Upper lobe of left lung (tissue), 6 donors: ENCODE data around the gene MMP10. TPM values are rescaled to one million over a fixed set of nuclear protein-coding genes. Genes with fewer than 3 reads are reported as not detected.
A peak's percentile ranks its signal among the peaks of the same experiment; 100 is the strongest.

Experiments used
- ATAC-seq, 2 donors: fragments of 200-7000 bp; cut with Tn5 transposase; one replicate each; pipeline ENCODE4 v1.9.1; 2022; ENCODE audit warnings: mild to moderate bottlenecking in 2 of 2, moderate library complexity in 2 of 2; ENCODE audit not compliant: low FRiP score in 2 of 2
- DNase-seq, 2 donors: peaks; one replicate each; pipeline ENCODE4 v3.0.0-alpha.2; 2019 to 2020
- H3K27ac ChIP-seq, 4 donors: fragments of 200-600 bp; sonication (generic); one replicate each; pipeline ENCODE4 v1.5.1; 2016 to 2019
- H3K27me3 ChIP-seq, 4 donors: fragments of 200-600 bp; sonication (generic); one replicate each; pipeline ENCODE4 v1.5.1; 2017 to 2019
- H3K36me3 ChIP-seq, 4 donors: fragments of 200-600 bp; sonication (generic); one replicate each; pipeline ENCODE4 v1.5.1; 2016 to 2019
- H3K4me1 ChIP-seq, 4 donors: fragments of 200-600 bp; sonication (generic); one replicate each; pipeline ENCODE4 v1.5.1; 2018 to 2019
- H3K4me3 ChIP-seq, 4 donors: fragments of 200-600 bp; sonication (generic); one replicate each; pipeline ENCODE4 v1.5.1; 2017 to 2019; ENCODE audit warnings: mild to moderate bottlenecking in 2 of 4, moderate library complexity in 1 of 4
- H3K9me3 ChIP-seq, 4 donors: fragments of 200-600 bp; sonication (generic); one replicate each; pipeline ENCODE4 v1.5.1; 2018 to 2019
- CTCF ChIP-seq, 6 experiments: fragments of 450-650 bp in 4 of 6; fragments of 200-600 bp in 2 of 6; sonication (generic) in 2 of 6; IDR thresholded peaks; one replicate each; pipeline ENCODE4 v1.5.1; 2016 to 2019; ENCODE audit warnings: antibody characterized with exemption in 6 of 6
- EP300 ChIP-seq, 4 donors: sonication (generic); formaldehyde crosslinking; IDR thresholded peaks; one replicate each; pipeline ENCODE4 v1.5.1; 2017; ENCODE audit warnings: antibody characterized with exemption in 4 of 4, control low read depth in 2 of 4
- POLR2A ChIP-seq, 4 donors: fragments of 450-650 bp; IDR thresholded peaks; one replicate each; pipeline ENCODE4 v1.5.1; 2016 to 2017; ENCODE audit warnings: antibody characterized with exemption in 4 of 4, mild to moderate bottlenecking in 2 of 4
- POLR2AphosphoS5 ChIP-seq, 2 donors: sonication (generic); formaldehyde crosslinking; IDR thresholded peaks; one replicate each; pipeline ENCODE4 v1.5.1; 2017; ENCODE audit warnings: antibody characterized with exemption in 2 of 2
- WGBS, 2 donors: methylation state at CpG; one replicate each; pipeline ENCODE4 v1.1.5; 2017 to 2018; 5-methylcytosine and 5-hydroxymethylcytosine counted together
- total RNA-seq, 6 donors: library from RNA; depleted of rRNA in 4 of 6; stranded (reverse); fragments of >200 nt in 4 of 6; gene quantifications; one replicate each; pipeline versions ENCODE4 v1.1.0 to v1.2.1, GENCODE V29; 2016 to 2021
- donor health status: DM: no; HTN: no; CAD: no; lungs with moderate emphysema.
- donor health status: DM: no; HTN: yes; CAD: no; lungs with severe emphysema.

Gene MMP10
- total RNA-seq, 6 donors from 2014 or later, result 1.3 TPM; not detected in 5

GRCh38 chr11:102810950-102811660 is 30.7 kb upstream of the MMP10 start:
- TF ChIP-seq POLR2AphosphoS5 (IDR thresholded peaks at IDR 0.05), result no peak
- TF ChIP-seq CTCF (IDR thresholded peaks at IDR 0.05), result peak in 4 of 6 experiments; percentile 17 to 48 (median 24)
- TF ChIP-seq EP300 (IDR thresholded peaks at IDR 0.05), result no peak
- no peak for TF ChIP-seq POLR2A (IDR thresholded peaks at IDR 0.05)
- Histone ChIP-seq H3K9me3 (no peaks in the 10 kb centered on the region), H3K4me1 (no peaks in the 10 kb centered on the region), H3K27ac (no peak overlapping the region), H3K36me3 (no peaks in the 10 kb centered on the region), H3K4me3 (no peak overlapping the region), H3K27me3 (no peaks in the 10 kb centered on the region)
- 7 to 8% methylated on average over 3 of the region's 3 CpGs for WGBS, 2 donors
- ATAC-seq (peak in 1 of 2 donors; percentile 19), DNase-seq (no peak)

DNA sequence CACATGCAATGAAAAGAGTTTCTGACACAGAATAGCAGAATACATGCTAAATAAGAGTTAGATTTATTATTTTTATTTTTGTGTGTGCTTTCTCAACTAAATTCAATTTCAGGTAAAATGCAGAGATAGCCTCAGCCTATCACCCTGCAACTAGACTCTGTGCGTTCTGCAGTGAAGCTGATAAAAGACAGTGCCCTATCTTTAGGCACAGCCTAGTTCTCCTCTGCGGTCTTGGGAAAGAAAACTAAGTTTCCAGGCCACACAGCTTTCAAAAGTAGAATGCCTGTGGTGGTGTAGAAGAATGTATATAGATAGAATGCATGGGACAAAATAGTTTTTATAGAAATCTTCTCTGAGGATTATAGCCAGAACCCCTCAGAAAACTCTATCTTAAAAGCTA is 29.5 kb upstream of the MMP10 start:
- H3K36me3 ChIP-seq, result no peaks in the 10 kb centered on the region
- H3K4me1 ChIP-seq, result no peaks in the 10 kb centered on the region
- no peaks in the 10 kb centered on the region for H3K9me3 ChIP-seq
- DNase-seq, result no peak
- no peaks in the 10 kb centered on the region for H3K27me3 ChIP-seq
- no peak overlapping the region for H3K27ac ChIP-seq
- WGBS, 2 donors, result 84 to 90% methylated on average over 2 of the region's 2 CpGs
- ATAC-seq, result no peak
- no peak overlapping the region for H3K4me3 ChIP-seq
- TF ChIP-seq CTCF (IDR thresholded peaks at IDR 0.05) (no peak), EP300 (IDR thresholded peaks at IDR 0.05) (no peak), POLR2AphosphoS5 (IDR thresholded peaks at IDR 0.05) (no peak), POLR2A (IDR thresholded peaks at IDR 0.05) (no peak)

DNA sequence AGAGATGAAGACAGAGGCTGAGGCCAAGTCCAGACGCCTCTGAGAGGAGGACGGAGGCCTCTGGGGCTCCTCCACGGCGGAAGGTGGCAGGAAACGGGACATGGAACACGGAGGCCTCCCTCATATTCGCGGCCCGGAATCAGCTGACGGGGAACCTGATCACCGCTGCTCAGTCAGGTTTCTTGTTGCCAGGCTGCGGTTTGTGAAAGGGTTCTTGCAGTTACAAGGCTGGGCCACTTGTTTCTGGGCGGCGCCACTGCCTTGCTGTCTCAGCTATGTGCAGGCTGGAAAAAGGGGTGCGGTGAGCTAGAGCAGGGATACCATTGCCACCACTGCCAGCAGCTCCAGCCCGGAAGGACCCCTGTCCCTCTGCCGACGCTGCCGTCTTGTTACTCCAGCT is 27.5 kb upstream of the MMP10 start:
- peak in 1 of 2 donors; percentile 57 for ATAC-seq
- DNase-seq, result peak; percentile 15 to 51
- no peaks in the 10 kb centered on the region for H3K4me1 ChIP-seq

DNA sequence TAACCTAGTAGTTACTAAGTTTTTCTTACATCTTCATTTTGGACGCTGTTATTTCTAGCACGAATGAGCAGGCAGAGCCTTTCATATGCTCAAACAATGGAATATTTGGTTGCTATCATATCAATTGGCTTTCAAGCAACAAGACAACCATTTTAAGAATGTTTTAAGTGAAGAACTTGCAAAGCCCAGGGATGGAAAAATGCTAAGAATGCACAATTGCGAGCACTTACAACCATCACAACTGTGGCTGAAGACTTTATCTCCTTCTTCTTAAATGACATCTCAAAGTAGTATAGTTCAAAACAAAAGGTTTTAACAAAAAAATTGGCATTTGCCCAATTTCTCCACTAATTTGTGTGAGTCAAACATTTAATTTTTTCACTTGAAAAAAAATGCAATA is 25.9 kb upstream of the MMP10 start:
- H3K36me3 ChIP-seq, result no peaks in the 10 kb centered on the region
- WGBS, 2 donors, result 62 to 72% methylated on average over 3 of the region's 3 CpGs
- no peak for DNase-seq
- H3K27ac ChIP-seq, result no peak overlapping the region
- no peak for ATAC-seq
- peaks cover 0 to 2% (median 0%) of the 10 kb centered on the region in 4 donors for H3K4me1 ChIP-seq
- no peak for TF ChIP-seq POLR2A (IDR thresholded peaks at IDR 0.05)
- TF ChIP-seq EP300 (IDR thresholded peaks at IDR 0.05), result no peak
- no peak for TF ChIP-seq POLR2AphosphoS5 (IDR thresholded peaks at IDR 0.05)
- no peaks in the 10 kb centered on the region for H3K9me3 ChIP-seq
- no peak overlapping the region for H3K4me3 ChIP-seq
- no peaks in the 10 kb centered on the region for H3K27me3 ChIP-seq

More for the DNA sequence above, 27.5 kb upstream of the MMP10 start:
- H3K4me3 ChIP-seq, result no peak overlapping the region
- H3K27me3 ChIP-seq, result no peaks in the 10 kb centered on the region
- TF ChIP-seq EP300 (IDR thresholded peaks at IDR 0.05) (no peak), CTCF (IDR thresholded peaks at IDR 0.05) (peak in 2 of 6 experiments; percentile 15 to 28)
- 58 to 70% methylated on average over 19 of the region's 19 CpGs for WGBS, 2 donors
- no peaks in the 10 kb centered on the region for H3K36me3 ChIP-seq
- no peak overlapping the region for H3K27ac ChIP-seq
- no peaks in the 10 kb centered on the region for H3K9me3 ChIP-seq

- ATAC-seq (no peak), DNase-seq (no peak)
- H3K4me1 ChIP-seq, result peaks cover 0 to 2% (median 0%) of the 10 kb centered on the region in 4 donors
- H3K27ac ChIP-seq, result no peak overlapping the region
- H3K27me3 ChIP-seq, result no peaks in the 10 kb centered on the region
- H3K9me3 ChIP-seq, result no peaks in the 10 kb centered on the region
- WGBS, 2 donors, result 15 to 17% methylated on average over 2 of the region's 2 CpGs
- no peak overlapping the region for H3K4me3 ChIP-seq
- no peaks in the 10 kb centered on the region for H3K36me3 ChIP-seq
- TF ChIP-seq EP300 (IDR thresholded peaks at IDR 0.05) (no peak), POLR2AphosphoS5 (IDR thresholded peaks at IDR 0.05) (no peak), CTCF (IDR thresholded peaks at IDR 0.05) (no peak), POLR2A (IDR thresholded peaks at IDR 0.05) (no peak)
Observed at GRCh38 chr11:102802341-102802740, 21.9 kb upstream of the MMP10 start.
